H1 (cell line): ENCODE data around the gene COL28A1. TPM values are rescaled to one million over a fixed set of nuclear protein-coding genes. Genes with fewer than 3 reads are reported as not detected.

Source experiments
- CTCF ChIA-PET: fragments of 300-600 bp; sonication (Branson Sonifier 250); formaldehyde crosslinking; loops from one replicate; lab custom pipeline; 2021; ENCODE audit not compliant: partially characterized antibody; lab: Charles Lee
- POLR2A ChIA-PET: fragments of 300-600 bp; sonication (Branson Sonifier 250); formaldehyde crosslinking; loops from one replicate; lab custom pipeline; 2021; ENCODE audit warnings: inconsistent platforms; ENCODE audit not compliant: partially characterized antibody; lab: Charles Lee
- DNase-seq, 2 experiments: peaks; one replicate each; pipeline versions ENCODE4 v3.0.0 to v3.0.0-alpha.2; 2010 to 2022; ENCODE audit warnings: low spot score in 2 of 2, low read depth in 1 of 2, mixed read lengths in 1 of 2
- FAIRE-seq: peaks from 2 replicates; lab custom pipeline; 2011; peaks lifted over from hg19 to GRCh38; lab: Jason Lieb, UNC
- H2AFZ ChIP-seq: 2 replicates; pipeline ENCODE4 v1.8.1; 2012; ENCODE audit warnings: low read length, inconsistent platforms
- H2AK5ac ChIP-seq: 2 replicates; pipeline ENCODE4 v1.6.1; 2013; ENCODE audit warnings: low read depth, low read length
- H2BK120ac ChIP-seq: replicated peaks from 2 replicates; pipeline ENCODE3; 2013; ENCODE audit warnings: low read depth, low read length, inconsistent platforms
- H2BK12ac ChIP-seq: 2 replicates; pipeline ENCODE4 v1.6.1; 2013; ENCODE audit warnings: low read depth, low read length
- H2BK15ac ChIP-seq: 2 replicates; pipeline ENCODE4 v1.6.1; 2013; ENCODE audit warnings: low read length
- H2BK20ac ChIP-seq: 2 replicates; pipeline ENCODE4 v1.6.1; 2013; ENCODE audit warnings: low read length
- H2BK5ac ChIP-seq: 2 replicates; pipeline ENCODE4 v1.6.1; 2013; ENCODE audit warnings: low read depth, low read length
- H3K14ac ChIP-seq: 2 replicates; pipeline ENCODE4 v1.6.1; 2013; ENCODE audit warnings: inconsistent platforms; ENCODE audit not compliant: insufficient read length
- H3K18ac ChIP-seq: 2 replicates; pipeline ENCODE4 v1.6.1; 2013; ENCODE audit warnings: low read length; ENCODE audit errors: extremely low read depth
- H3K23ac ChIP-seq: 2 replicates; pipeline ENCODE4 v1.6.1; 2013; ENCODE audit warnings: inconsistent platforms; ENCODE audit not compliant: insufficient read length
- H3K23me2 ChIP-seq: 2 replicates; pipeline ENCODE4 v1.6.1; 2013; ENCODE audit warnings: low read depth, low read length
- H3K27ac ChIP-seq: 2 replicates; pipeline ENCODE4 v1.6.1; 2011; ENCODE audit warnings: low read depth, low read length, inconsistent platforms
- H3K27me3 ChIP-seq, 4 experiments: replicated peaks in 1 of 4; 1 replicate in 1 of 4; 2 replicates in 3 of 4; pipeline versions ENCODE4 v1.6.1 to v1.8.1; 2011 to 2013; ENCODE audit warnings: low read length in 3 of 4, mild to moderate bottlenecking in 3 of 4, inconsistent platforms in 2 of 4, mixed read lengths in 2 of 4, moderate library complexity in 1 of 4; ENCODE audit not compliant: control insufficient read depth in 3 of 4, insufficient read depth in 3 of 4; ENCODE audit errors: extremely low read depth in 1 of 4
- H3K36me3 ChIP-seq, 4 experiments: 2 replicates each; pipeline versions ENCODE4 v1.6.1 to v1.8.1; 2011 to 2013; ENCODE audit warnings: mild to moderate bottlenecking in 4 of 4, low read length in 3 of 4, moderate library complexity in 2 of 4, control low read depth in 1 of 4, inconsistent platforms in 1 of 4; ENCODE audit not compliant: insufficient read depth in 4 of 4, control insufficient read depth in 2 of 4
- H3K4ac ChIP-seq: replicated peaks from 2 replicates; pipeline ENCODE3; 2013; ENCODE audit warnings: low read length, low read depth, mixed read lengths, inconsistent platforms; ENCODE audit not compliant: insufficient read length
- H3K4me1 ChIP-seq, 4 experiments: replicated peaks in 1 of 4; 1 replicate in 1 of 4; 2 replicates in 3 of 4; pipeline versions ENCODE4 v1.6.1 to v1.8.1; 2011 to 2013; ENCODE audit warnings: low read length in 3 of 4, inconsistent platforms in 2 of 4, mixed read lengths in 1 of 4; ENCODE audit not compliant: insufficient read depth in 4 of 4, control insufficient read depth in 3 of 4
- H3K4me2 ChIP-seq, 2 experiments: 2 replicates each; pipeline versions ENCODE4 v1.6.1 to v1.8.1; 2011 to 2013; ENCODE audit warnings: low read depth in 2 of 2, low read length in 2 of 2, control low read depth in 1 of 2, inconsistent platforms in 1 of 2, mild to moderate bottlenecking in 1 of 2; ENCODE audit not compliant: insufficient read depth in 1 of 2
- H3K4me3 ChIP-seq, 4 experiments: fragments of 200-600, 300-600 bp in 1 of 4; sonication (generic), shearing (Covaris generic), sonication (Bioruptor Twin) in 1 of 4; 2 replicates each; pipeline versions ENCODE4 v1.5.1 to v1.8.1; 2011 to 2016; ENCODE audit warnings: low read length in 4 of 4, low read depth in 3 of 4, control low read depth in 2 of 4, inconsistent platforms in 2 of 4, mild to moderate bottlenecking in 2 of 4, mixed read lengths in 1 of 4, moderate library complexity in 1 of 4; ENCODE audit not compliant: insufficient read depth in 2 of 4; ENCODE audit errors: extremely low read depth in 1 of 4
- H3K56ac ChIP-seq: replicated peaks from 2 replicates; pipeline ENCODE3; 2013; ENCODE audit warnings: low read depth, mild to moderate bottlenecking, mixed read lengths, low read length, inconsistent platforms; ENCODE audit not compliant: insufficient read length
- H3K79me1 ChIP-seq: 2 replicates; pipeline ENCODE4 v1.6.1; 2013; ENCODE audit warnings: low read depth, low read length, control low read depth
- H3K79me2 ChIP-seq, 2 experiments: 2 replicates each; pipeline versions ENCODE4 v1.6.1 to v1.8.1; 2012 to 2013; ENCODE audit warnings: low read length in 2 of 2, mild to moderate bottlenecking in 2 of 2, inconsistent platforms in 1 of 2; ENCODE audit not compliant: insufficient read depth in 2 of 2, control insufficient read depth in 1 of 2
- H3K9ac ChIP-seq, 4 experiments: replicated peaks in 1 of 4; 1 replicate in 1 of 4; 2 replicates in 3 of 4; pipeline versions ENCODE4 v1.6.1 to v1.8.1; 2011 to 2013; ENCODE audit warnings: low read depth in 3 of 4, low read length in 3 of 4, control low read depth in 2 of 4, mild to moderate bottlenecking in 2 of 4, moderate library complexity in 2 of 4, inconsistent platforms in 1 of 4; ENCODE audit errors: extremely low read depth in 1 of 4
- H3K9me3 ChIP-seq, 2 experiments: 2 replicates each; pipeline versions ENCODE4 v1.6.1 to v1.8.1; 2012 to 2013; ENCODE audit warnings: mild to moderate bottlenecking in 2 of 2, moderate library complexity in 2 of 2, control low read depth in 1 of 2, inconsistent platforms in 1 of 2, low read depth in 1 of 2, low read length in 1 of 2, mixed read lengths in 1 of 2; ENCODE audit not compliant: insufficient read depth in 2 of 2
- H4K20me1 ChIP-seq, 2 experiments: replicated peaks in 1 of 2; 2 replicates each; pipeline versions ENCODE3 to v1.8.1; 2011 to 2013; ENCODE audit warnings: inconsistent platforms in 2 of 2, low read length in 2 of 2, mild to moderate bottlenecking in 1 of 2; ENCODE audit not compliant: insufficient read depth in 2 of 2, control insufficient read depth in 1 of 2
- H4K5ac ChIP-seq: 2 replicates; pipeline ENCODE4 v1.6.1; 2013; ENCODE audit warnings: low read length, low read depth, mixed read lengths, inconsistent platforms; ENCODE audit not compliant: insufficient read length
- H4K8ac ChIP-seq: 2 replicates; pipeline ENCODE4 v1.8.0; 2013; ENCODE audit warnings: mild to moderate bottlenecking, moderate library complexity, low read length, inconsistent platforms; ENCODE audit not compliant: insufficient read depth; ENCODE audit errors: extremely low read depth
- H4K91ac ChIP-seq: replicated peaks from 2 replicates; pipeline ENCODE3; 2013; ENCODE audit warnings: low read length, mixed read lengths, inconsistent platforms; ENCODE audit not compliant: insufficient read length
- RAD21 ChIP-seq, 2 experiments: IDR thresholded peaks in 1 of 2; conservative IDR thresholded peaks in 1 of 2; 2 replicates each; pipeline ENCODE4 v1.6.1; 2011; ENCODE audit warnings: low read depth in 2 of 2, low read length in 2 of 2, improper control_type of control experiment in 1 of 2, inconsistent platforms in 1 of 2, mild to moderate bottlenecking in 1 of 2, moderate library complexity in 1 of 2
- SAP30 ChIP-seq: fragments of 300-600 bp; sonication (generic); IDR thresholded peaks from 2 replicates; pipeline ENCODE4 v1.7.1; 2012; ENCODE audit warnings: low read length, moderate library complexity, mild to moderate bottlenecking, inconsistent platforms; ENCODE audit not compliant: insufficient read depth, insufficient replicate concordance
- SUZ12 ChIP-seq: fragments of 200-600 bp; sonication (generic); IDR thresholded peaks from 2 replicates; pipeline ENCODE4 v1.6.1; 2012; ENCODE audit warnings: mild to moderate bottlenecking, inconsistent platforms, low read length, moderate library complexity, mixed read lengths
- WGBS, 2 experiments: shearing (Covaris generic) in 1 of 2; methylation state at CpG; one replicate each; pipeline versions ENCODE4 v1.1.6 to v1.1.7; 2013 to 2015; ENCODE audit warnings: low lambda C conversion rate in 2 of 2, mixed read lengths in 2 of 2, inconsistent platforms in 1 of 2, low coverage in 1 of 2, missing lambda C conversion rate in 1 of 2; ENCODE audit not compliant: insufficient replicate concordance in 2 of 2, insufficient coverage in 1 of 2, insufficient read length in 1 of 2; ENCODE audit errors: extremely low coverage in 1 of 2, missing lambda C conversion rate in 1 of 2; 5-methylcytosine and 5-hydroxymethylcytosine counted together
- polyA plus RNA-seq, 7 experiments: library from polyadenylated mRNA; depleted of rRNA in 3 of 7; stranded (reverse) in 5 of 7; unstranded in 2 of 7; fragments of >200 nt in 5 of 7; fragments of 200-250 nt in 2 of 7; gene quantifications; 1 replicate in 5 of 7; 2 replicates in 1 of 7; 4 replicates in 1 of 7; pipeline versions ENCODE4 v1.2.1 to v1.2.3, GENCODE V29; 2011 to 2013; ENCODE audit warnings: missing spikeins in 2 of 7, mixed read lengths in 2 of 7
- total RNA-seq: library from RNA; stranded (reverse); fragmentation: NEBNext Ultra II Directional; extraction: Animal tissue kit (Norgen Biotek cat#: 25700); gene quantifications from 2 replicates; pipeline ENCODE4 v1.2.1, GENCODE V29; 2021

Gene COL28A1
- total and polyA plus RNA-seq, 2 of the 8 experiments (the other 6 are each of a cell fraction or from before 2014, with no cell fraction given), result 0.22 to 0.38 TPM

GRCh38 chr7:7567898-7568531 lies 32.3 kb upstream of the COL28A1 start:
- CTCF ChIA-PET, result interaction anchor here (0.7 to 1.0 kb wide), 2 partner anchors 12 to 484 kb away, joined by 3 read pairs; no protein-coding TSS in a partner anchor
- no peak for FAIRE-seq

More at GRCh38 chr7:7567898-7568531, 32.3 kb upstream of the COL28A1 start:
- no peak overlapping the region for H3K23ac ChIP-seq
- H3K79me1 ChIP-seq, result no peaks in the 10 kb centered on the region
- H2BK12ac ChIP-seq, result no peak overlapping the region
- H3K27me3 ChIP-seq, result no peaks in the 10 kb centered on the region
- H3K23me2 ChIP-seq, result peaks cover 2% of the 10 kb centered on the region; the same call in 1 of the 2 replicates
- POLR2A ChIA-PET, result interaction anchor here (1.0 to 3.1 kb wide), 6 partner anchors 10 to 460 kb away, joined by 3 to 12 read pairs (median 4); partner anchors contain the start of gene UMAD1
- H2BK15ac ChIP-seq, result no peak overlapping the region
- no peak overlapping the region for H4K8ac ChIP-seq
- no peak overlapping the region for H4K5ac ChIP-seq
- H3K9ac ChIP-seq, result peak overlapping the region in 2 of 4 experiments; percentile 3 to 32; a peak in 3 of 7 replicates
- no peak overlapping the region for H3K56ac ChIP-seq
- peaks cover 16 to 58% of the 10 kb centered on the region in 2 experiments for H3K79me2 ChIP-seq
- no peak overlapping the region for H2BK120ac ChIP-seq
- peaks cover 0 to 2% of the 10 kb centered on the region in 2 experiments for H4K20me1 ChIP-seq
- H3K4me3 ChIP-seq, result peak overlapping the region; percentile 75 to 98 (median 84)
- no peak overlapping the region for H3K18ac ChIP-seq
- TF ChIP-seq SAP30 (no peak), SUZ12 (no peak), RAD21 (IDR thresholded peaks at IDR 0.05 in 1 of 2, conservative IDR thresholded peaks at IDR 0.05 in 1 of 2; ENCODE audit: low read depth in 2 of 2, low read length in 2 of 2) (no peak)
- peak overlapping the region; percentile 63 to 89 for H3K4me2 ChIP-seq
- H3K14ac ChIP-seq, result no peak overlapping the region
- WGBS, 2 experiments, result 84% methylated on average over 2 of the region's 2 CpGs; no CpG with 5 or more reads in 1 of the 2 experiments
- H2AK5ac ChIP-seq, result no peak overlapping the region
- H4K91ac ChIP-seq, result no peak overlapping the region
- no peak overlapping the region for H2BK20ac ChIP-seq
- no peak overlapping the region for H2BK5ac ChIP-seq
- H3K4ac ChIP-seq, result no peak overlapping the region
- H2AFZ ChIP-seq, result no peak overlapping the region
- H3K27ac ChIP-seq, result no peak overlapping the region
- DNase-seq, result no peak
- peaks cover 0 to 17% (median 4%) of the 10 kb centered on the region in 4 experiments; a peak in 3 of 8 replicates for H3K36me3 ChIP-seq
- H3K4me1 ChIP-seq, result peaks cover 5 to 11% (median 6%) of the 10 kb centered on the region in 4 experiments; a peak in 6 of 7 replicates
- peaks cover 3 to 7% of the 10 kb centered on the region in 2 experiments for H3K9me3 ChIP-seq
